HG02943 (cell line): ENCODE data around the gene KIAA0513.
"Not testable (repeated sequence)": the region's sequence is repeated elsewhere in the genome, so short reads cannot be mapped to it uniquely, and the experiment has no call there.

ENCODE experiments used
- ATAC-seq: cut with Tn5 transposase; IDR thresholded peaks from one replicate; pipeline ENCODE4 v1.9.1; 2021; ENCODE audit warnings: mild to moderate bottlenecking, low read depth, moderate library complexity; ENCODE audit not compliant: unreplicated experiment

KIAA0513 gene

DNA sequence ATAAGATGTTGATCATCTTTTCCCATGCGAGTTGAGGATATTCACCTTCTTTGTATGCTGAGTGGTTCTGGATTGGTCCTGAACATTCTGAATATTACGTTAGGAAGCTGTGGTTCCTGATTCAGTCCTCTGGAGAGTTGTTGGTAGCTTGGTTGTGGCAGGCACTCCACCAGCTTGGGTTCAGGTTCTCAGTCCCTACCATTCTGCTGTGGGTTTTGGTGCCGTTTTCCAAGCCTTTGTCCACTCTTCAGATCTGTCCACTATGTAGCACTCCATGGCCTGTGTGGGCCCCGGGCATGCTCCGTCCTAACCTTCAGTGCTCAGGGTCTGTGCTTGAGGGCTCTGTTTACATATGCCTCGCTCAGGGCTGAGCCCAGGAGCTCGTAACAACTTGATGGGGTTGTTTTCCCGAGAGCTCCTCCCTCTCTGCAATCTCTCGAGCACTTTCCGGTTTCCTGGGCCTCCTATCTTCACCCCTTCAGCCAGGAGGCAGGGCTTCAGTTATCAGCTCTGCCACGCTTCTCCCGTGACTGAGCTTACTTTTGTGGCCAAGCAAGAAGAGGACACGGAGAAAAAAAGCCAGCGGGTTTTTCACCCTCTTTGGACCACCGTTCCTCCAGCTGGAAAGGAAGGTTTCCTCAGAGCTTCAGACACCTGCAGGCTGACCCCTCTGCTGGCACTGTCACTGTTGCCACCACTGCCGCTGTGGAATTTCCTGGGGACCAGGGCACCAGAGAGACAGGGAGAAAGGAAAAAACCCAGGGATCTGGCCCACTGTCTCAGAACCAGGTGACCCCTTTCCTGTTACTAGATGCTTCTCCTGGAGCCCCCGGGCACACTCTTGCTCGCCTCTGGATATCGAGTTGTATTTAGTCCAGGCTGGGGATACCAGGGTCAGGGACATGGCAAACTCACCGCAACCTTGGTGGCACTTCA lies 19.6 kb downstream of the KIAA0513 start:
- ATAC-seq: no peak

DNA sequence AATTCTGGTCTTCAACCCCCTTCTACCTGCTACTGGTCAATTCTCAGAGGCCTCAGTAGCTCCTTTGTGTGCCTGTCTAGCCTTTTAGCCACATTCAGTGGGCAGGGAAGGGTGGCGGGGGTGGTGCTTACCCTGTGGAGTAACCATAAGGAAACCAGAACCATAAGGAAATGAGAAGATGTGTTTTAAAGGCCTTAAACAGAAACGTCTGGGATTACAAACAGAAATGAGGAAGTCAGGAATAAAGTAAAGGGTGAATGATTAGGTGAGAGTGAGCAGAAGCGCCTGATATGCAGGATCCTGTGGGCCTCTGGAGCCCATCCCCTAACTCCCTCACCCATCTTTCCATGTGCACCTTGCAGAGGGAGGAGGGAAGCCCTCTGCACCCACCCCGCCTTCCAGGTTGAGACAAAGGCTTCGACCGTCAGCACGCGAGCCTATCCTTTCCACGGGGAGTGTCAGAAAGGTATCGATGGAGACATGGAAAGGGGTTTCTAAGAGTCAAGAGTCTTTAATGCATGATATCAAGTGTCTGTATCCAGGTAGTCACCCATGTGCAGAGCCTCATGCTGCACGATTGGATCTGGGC lies 20.4 kb downstream of the KIAA0513 start:
- ATAC-seq: no peak

GRCh38 chr16:85048921-85049562 lies 21.4 kb downstream of the KIAA0513 start:
- no peak for ATAC-seq

DNA sequence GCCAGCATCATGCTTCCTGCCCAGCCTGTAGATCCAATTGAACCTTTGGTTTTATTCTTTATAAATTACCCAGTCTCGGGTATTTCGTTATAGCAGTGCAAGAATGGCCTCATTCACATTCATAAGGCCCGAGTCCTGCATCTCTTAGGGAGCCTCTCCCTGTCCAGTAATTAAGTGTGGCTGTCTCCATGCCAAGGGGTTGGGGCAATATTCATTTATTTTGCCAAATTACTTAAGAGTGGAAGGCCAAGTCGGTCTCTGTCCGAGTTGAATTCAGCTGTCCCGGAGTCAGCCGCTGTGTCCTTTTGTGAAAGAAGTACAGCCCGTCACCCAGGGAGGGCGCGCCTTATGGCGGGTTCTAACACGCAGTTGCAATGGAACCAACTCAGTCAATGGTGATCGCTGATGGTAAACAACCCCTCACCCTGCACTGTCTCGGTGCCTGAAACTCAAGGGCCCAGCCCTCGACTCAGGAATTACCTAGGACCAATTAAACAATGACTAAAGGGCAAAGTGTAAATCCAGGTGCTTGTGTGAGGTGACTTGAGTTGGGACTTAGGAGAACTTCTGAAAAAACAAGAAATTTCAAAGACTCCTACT lies 22.2 kb downstream of the KIAA0513 start:
- no peak for ATAC-seq

DNA sequence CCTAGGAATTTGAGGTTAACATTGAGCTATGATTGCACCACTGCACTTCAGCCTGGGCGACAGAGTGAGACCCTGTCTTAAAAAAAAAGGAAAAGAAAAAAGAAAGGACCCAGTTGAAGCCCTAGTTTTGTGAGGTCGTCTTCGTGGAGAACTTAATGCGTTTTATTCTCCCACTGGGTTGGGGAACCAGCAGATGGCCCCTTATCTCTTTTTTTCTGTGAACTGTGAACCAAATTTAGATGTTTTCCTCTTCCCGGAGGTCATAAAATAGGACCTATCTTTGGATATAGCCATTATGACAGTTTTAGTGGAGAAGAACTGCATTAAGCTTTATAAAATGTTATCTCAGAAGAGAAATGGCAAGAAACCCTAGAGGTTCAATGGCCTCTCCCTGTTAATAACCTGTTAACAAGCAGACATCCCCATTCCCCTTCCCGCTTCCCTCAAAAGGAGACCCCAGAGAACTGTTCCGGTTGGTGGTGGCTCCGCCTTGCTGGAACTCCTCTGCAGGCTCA lies 23.5 kb downstream of the KIAA0513 start:
- no peak for ATAC-seq

DNA sequence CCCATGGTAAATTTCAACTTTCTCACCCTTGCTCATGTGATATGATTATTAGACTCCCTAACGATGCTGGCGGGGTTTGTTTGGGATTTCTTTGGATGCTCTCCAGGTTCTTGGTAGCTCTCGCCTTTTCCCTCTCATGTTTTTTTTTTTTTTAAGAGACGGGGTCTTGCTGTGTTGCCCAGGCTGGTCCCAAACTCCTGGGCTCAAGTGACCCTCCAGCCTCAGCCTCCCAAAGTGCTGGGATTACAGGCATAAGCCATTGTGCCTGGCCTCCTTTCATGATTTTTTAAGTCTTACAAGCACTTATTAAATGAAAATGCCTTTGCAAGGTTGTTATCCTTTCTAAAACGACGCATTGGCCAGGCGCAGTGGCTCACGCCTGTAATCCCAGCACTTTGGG lies 24.1 kb downstream of the KIAA0513 start:
- no peak for ATAC-seq

DNA sequence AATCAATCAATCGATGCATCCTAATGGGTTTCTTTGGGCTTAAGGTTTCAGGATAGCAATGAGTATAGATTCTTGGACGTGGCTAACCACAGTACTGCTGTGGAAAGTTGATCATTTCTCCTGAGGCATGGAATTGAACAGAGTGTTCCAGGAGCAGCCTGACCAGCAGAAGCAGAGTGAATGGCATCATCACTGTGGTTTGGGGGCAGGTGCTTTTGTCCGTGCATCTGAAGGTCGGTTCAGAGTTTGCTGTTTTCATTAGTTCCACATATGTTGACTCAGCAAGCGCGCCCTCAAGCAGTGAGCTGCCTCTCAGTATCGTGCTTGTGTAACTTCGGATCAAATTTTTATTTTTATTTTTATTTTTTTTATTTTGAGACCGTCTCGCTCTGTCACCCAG lies 24.9 kb downstream of the KIAA0513 start:
- ATAC-seq: no peak

DNA sequence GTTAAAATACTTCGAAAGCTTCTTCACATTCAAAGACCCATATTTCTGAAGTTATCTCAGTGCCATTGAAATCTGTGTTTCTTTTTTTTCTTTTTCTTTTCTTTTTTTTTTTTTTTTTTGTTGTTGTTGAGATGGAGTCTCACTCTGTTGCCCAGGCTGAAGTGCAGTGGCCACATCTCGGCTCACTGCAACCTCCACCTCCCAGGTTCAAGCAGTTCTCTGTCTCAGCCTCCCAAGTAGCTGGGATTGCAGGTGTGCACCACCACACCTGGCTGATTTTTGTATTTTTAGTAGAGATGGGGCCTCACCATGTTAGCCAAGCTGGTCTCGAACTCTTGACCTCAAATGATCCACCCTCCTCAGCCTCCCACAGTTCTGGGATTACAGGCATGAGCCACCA lies 26.7 kb downstream of the KIAA0513 start:
- not testable (repeated sequence) for ATAC-seq

DNA sequence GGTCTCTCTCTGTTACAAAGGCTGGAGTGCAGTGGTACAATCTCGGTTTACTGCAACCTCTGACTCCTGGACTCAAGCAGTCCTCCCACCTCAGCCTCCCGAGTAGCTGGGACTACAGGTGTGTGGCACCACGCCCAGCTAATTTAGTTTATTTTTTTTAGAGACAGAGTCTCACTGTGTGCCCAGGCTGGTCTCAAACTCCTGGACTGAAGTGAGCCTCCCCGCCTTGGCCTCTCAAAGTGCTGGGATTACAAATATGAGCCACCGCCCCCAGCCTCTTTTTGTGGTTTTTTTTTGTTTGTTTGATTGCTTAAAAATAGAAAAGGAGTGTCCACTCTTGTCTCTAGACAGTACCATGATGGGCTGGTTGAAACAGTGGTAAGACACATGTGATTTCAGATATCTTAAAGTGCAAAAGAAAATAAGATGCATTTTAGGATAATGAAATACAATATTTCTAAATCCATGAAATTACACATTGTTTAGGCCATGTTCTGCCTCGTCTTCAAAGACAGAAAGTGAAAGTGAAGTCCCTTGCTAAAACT lies 27.4 kb downstream of the KIAA0513 start:
- no peak for ATAC-seq

DNA sequence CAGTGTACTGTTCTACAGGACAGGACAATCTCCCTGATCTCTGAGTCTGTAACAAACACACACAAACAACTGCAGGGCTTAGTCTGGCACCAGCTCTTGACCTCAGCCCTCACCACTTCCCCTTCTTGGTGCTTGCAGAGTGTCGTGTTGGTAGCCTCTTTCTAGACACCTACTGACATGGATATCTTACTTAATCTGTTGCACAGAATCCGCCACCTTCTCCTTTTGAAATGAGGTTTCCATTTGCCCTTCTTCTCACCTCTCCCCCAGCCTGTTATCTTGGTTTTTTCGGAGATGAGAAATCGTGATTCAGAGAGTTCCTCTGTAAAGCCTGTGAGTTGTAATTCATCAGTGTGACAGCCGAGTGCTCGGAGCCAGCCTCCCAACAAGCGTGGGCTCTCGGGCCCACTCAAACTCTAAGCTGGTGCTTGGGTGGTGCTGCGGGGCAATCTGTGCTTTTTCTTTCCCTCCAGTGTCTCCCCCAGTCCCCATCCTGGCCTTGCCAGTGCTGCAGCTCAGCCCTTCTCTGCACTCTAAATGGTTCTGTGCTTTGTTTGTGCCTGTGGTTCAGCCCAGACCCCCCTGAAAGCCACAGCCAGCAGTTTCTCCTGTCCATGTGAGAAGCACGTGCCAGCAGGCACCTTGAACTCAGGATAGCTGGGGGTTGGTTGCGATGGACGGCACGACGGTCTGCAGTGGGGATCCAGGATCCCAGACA lies 28.1 kb downstream of the KIAA0513 start:
- peak; percentile 73 for ATAC-seq

DNA sequence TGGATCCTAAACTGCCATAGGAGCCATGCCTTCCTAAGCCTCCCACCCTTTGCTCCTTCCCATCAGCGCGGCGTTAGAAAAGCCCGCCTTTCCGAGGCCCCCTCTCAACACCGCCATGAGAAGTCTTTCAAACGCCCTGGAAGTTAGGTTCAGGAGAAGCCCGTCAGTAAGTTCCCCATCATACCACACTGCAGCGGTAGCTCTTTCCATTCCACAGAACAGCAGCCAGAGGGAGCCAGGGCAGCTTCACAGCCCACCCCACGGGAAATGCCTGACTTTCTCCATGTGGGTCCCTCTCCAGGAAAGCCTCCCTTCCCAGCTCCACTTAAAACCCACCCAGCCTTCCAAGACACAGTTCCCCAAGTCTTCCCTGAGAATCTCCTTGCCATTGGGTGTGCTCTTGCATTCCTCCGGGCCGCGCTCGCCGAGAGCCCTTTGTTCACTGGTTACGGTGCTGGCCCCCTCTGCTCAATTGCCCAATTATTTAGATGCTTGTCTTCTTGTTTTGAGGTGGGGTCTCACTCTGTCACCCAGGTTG lies 28.7 kb downstream of the KIAA0513 start:
- no peak for ATAC-seq

GRCh38 chr16:85057212-85057889 lies 29.8 kb downstream of the KIAA0513 start:
- no peak for ATAC-seq

- no peak for ATAC-seq
These were observed 30.4 kb downstream of the KIAA0513 start for GRCh38 chr16:85057948-85058347.

- ATAC-seq: no peak
These were observed 31.3 kb downstream of the KIAA0513 start for GRCh38 chr16:85058909-85059308.

GRCh38 chr16:85061566-85061965 lies 34.0 kb downstream of the KIAA0513 start:
- ATAC-seq: no peak

DNA sequence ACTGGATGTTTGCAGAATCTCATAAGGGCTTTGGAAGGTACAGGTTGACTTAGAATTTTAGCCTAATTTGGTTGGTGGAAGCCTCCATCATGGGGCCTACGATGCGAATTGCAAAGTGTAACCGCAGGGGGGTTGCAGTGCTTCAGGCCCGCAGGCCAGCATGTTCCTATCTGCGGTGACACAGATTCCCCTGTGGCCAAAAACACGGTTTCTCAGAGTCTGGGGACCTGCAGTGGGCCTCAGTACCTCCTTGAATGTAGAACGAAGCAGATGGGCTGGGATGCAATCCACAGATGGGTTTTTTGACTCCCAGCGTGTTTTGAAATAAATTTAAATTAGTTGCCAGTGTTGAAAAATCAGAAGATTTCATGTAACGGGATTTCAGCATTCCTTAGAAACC lies 34.7 kb downstream of the KIAA0513 start:
- ATAC-seq: no peak

- ATAC-seq: no peak
These were observed 35.2 kb downstream of the KIAA0513 start for GRCh38 chr16:85062845-85063244.

- no peak for ATAC-seq
These were observed 36.6 kb downstream of the KIAA0513 start for GRCh38 chr16:85064186-85064585.

GRCh38 chr16:85065099-85065498 lies 37.5 kb downstream of the KIAA0513 start:
- ATAC-seq: no peak
